Measurements from ENCODE around the gene VEZF1. TPM values are rescaled to one million over a fixed set of nuclear protein-coding genes. Genes with fewer than 3 reads are reported as not detected.

The VEZF1 gene
- total RNA-seq, 1 donor from 2014 or later = 71.1 TPM

DNA sequence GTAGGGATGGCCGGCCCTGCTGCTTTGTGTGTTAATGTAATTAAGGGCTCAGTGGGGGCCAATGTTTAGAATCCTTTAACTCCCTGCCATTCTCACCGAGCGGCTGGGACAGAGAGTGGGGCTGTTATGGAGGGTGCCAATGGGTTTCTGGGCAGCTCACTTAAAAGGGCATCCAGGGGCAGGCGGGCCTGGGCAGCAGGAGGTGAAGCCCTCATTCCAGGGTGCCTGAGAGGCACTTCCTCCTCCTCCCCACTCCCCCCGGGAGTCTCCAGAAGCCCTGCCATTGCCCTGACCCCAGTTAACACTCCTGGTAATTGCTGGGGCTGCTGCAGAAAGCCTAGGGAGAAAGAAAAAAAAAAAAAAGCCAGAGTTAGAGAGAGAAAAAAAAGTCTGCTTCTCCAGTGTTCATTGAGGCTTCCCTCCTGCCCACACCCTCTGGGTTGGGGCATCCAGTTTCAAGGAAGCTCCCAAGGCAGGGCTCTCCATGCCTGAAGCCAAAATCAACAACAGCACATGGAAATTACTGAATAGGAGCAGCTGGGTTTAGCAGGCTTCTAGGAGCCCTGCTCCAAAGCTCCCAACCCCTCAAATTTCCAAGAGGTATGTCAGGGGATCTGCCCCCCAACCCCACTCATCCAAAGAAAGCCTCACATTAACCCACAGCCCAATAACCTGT is 60.9 kb downstream of the VEZF1 start:
- DNase-seq = no peak

DNA sequence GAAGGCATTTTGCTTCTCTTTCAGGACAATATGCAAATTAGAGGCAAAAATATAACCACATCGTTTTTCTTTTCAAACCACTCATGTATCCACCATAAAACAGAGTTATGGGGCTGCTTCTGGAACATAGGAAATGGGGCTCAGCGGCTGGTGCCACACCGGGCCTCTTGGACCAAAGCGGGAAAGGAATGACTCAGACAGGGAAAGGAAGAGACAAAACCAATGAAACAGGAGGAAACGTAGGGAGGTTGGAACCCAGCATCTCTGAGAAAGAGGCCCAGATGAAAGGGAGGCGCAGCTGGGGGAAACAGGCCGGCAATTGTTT is 61.4 kb downstream of the VEZF1 start:
- DNase-seq = peak; percentile 37

DNA sequence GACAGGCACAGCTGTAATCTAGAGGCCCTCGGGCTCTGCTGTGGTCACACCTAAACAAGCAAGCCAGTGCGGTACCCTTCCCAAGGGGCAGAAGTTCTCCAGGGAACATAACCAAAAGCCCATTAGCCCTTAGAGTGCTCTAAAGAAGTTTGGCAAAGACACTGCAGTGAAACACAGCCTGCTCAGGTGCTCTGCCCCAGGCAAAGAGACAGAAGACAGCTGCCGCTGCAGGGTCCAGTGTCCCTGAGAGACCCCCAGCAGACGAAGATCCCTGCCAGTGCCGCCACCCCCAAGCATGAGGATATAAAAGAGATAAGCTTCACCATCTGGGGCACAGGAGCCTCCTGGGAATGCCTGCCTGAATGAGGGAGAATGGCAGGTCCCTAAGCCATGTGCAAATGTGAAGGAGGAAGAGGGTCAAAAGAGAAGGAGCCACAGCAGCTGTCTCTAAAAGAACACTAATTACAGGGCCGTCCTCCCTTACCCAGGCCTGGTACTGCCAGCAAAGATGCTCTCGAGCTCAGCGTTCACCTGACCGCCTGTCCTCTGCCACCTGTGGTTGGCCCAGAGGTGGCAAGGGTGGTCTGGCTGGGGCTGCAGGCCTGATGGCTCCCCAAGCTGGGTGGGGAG is 62.6 kb downstream of the VEZF1 start:
- no peak for DNase-seq

DNA sequence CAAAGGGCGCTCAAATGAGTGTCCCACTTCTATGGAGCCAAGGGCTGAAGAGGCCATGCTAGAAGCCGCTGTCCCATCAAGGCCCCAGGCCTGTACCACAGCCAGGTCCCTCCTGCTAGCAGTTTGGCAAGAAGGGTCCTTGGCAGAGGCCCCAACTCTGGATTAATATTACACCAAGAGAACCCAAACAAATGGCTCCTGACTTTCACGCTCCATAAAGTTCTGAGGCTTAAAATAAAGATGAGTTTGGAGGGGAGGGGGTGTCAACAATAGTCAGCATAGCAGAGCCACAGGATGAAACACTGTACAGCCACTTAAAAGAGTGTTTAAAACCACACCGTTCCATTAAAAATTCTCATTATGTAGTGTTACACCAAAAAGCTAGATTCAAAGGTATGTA is 63.4 kb downstream of the VEZF1 start:
- DNase-seq = no peak

Small RNAs within 50 kb of the gene (small RNA-seq; reads per million reads assigned to genes)
- not detected for gene AC015813.4

Other genes starting within 250 kb of the VEZF1 start
- gene CCDC182, start 243.0 kb downstream of the VEZF1 start, total RNA-seq = 0.31 TPM
- 27.9 TPM for gene MRPS23, start 138.2 kb downstream of the VEZF1 start, total RNA-seq
- gene CUEDC1, start 32.8 kb downstream of the VEZF1 start, total RNA-seq = 10.9 TPM
- gene SRSF1, start 19.0 kb upstream of the VEZF1 start, total RNA-seq = 382 TPM
- gene DYNLL2, start 95.2 kb upstream of the VEZF1 start, total RNA-seq = 41.2 TPM
- under 0.01 TPM for gene OR4D1, start 160.1 kb upstream of the VEZF1 start, total RNA-seq
- gene OR4D2, start 178.7 kb upstream of the VEZF1 start, total RNA-seq = not detected
- gene EPX, start 204.5 kb upstream of the VEZF1 start, total RNA-seq = not detected
- 16.1 TPM for gene MKS1, start 231.0 kb upstream of the VEZF1 start, total RNA-seq